HK-2 (cell line): ENCODE results near the gene ZDHHC13.

Source experiments
- DNase-seq: peaks from one replicate; pipeline ENCODE4 v3.0.0-alpha.2; 2018; ENCODE audit not compliant: unreplicated experiment

The ZDHHC13 gene

GRCh38 chr11:19116971-19117759 lies at the start of gene ZDHHC13:
Gene ZDHHC13 (plus strand): TSS chr11:19117168. CDS start chr11:19117250, 82 bp downstream.
- DNase-seq, result peak; percentile 94

GRCh38 chr11:19071255-19071654 lies 45.7 kb upstream of the ZDHHC13 start:
- peak; percentile 55 for DNase-seq

GRCh38 chr11:19072464-19072863 lies 44.5 kb upstream of the ZDHHC13 start:
- no peak for DNase-seq

DNA sequence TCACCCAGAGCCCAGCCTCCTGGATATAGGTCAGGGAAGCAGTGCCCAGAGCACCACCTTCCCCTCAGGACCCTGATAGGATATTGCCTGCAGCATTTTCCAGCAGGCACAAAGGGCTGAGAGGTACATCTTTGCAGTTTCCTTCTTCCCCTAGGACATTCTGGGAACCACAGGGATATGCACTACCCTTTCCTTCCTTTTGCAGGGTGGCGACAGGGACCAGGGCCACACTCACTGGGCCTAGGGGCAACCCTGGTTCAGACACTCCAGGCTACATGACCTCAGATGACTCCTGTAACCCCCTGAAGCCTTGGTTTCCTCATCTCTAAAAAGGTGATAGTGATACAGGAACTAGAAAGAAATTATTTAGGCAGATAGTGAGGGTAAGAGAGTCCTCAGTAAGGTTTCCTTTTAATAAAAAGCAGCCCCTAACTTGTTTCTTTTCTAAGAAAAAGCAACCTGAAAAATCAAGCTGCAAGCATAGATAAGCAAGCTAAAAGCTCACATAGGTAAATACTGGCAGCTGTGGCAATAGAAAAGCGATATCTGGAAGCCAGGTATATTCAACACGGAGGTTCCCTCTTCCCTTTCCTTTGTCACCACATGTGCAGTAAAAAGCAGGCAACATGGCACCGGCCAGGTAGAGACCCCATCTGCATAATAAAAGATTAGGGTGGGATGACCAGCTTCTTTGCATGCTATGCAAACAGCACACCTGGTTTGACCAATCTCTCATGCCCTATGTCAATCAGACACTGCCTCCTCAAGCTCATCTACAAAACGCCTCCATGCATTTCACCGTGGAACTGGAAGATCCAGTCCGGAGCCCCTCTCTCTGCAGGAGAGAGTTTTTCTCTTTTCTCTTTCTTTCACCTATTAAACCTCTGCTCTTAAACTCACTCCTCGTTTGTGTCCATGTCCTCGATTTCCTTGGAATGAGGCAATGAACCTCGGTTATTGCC lies 43.2 kb upstream of the ZDHHC13 start:
- DNase-seq, result no peak

DNA sequence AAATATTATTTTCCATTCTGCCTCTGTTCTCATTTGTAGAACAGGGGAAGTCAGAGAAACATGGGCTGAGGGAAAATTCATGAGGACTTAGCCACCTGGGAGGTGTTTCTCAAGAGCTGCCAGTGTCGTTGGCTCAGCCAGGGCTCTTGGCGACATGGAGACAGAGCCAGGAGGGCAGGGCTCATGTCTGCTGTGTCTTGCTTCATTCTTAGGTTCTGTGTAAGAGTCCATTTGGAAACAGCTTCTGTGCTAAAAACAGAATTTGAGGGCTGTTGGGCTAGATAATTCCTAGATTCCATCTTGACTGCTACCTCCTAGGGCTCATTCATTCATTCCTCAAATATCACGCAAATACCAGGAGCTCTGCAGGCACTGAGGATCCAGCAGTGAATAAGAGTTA lies 41.3 kb upstream of the ZDHHC13 start:
- DNase-seq, result no peak

GRCh38 chr11:19076744-19077589 lies 40.0 kb upstream of the ZDHHC13 start:
- DNase-seq, result peak; percentile 61

- no peak for DNase-seq
These were observed 39.0 kb upstream of the ZDHHC13 start for GRCh38 chr11:19077965-19078364.

- no peak for DNase-seq
These were observed 37.1 kb upstream of the ZDHHC13 start for GRCh38 chr11:19079643-19080440.

DNA sequence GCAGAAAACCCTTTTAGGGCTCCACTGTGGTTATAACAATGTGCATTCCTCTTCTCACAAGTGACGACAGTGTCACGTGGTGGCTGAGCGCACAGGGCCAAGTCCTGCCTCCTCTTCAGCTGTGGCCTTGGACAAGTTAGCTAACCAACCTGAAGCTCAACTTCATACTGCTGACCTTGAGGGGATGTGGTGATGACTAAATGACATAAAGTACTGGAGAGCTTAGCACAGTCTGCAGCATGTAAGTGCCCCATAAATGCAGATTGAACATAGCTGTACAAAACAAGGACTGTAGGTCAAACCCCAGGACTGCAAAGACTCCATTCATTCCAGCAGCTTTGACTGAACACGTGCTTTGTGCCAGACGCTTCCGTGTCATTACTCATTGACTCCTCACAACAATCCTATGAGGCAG lies 36.4 kb upstream of the ZDHHC13 start:
- DNase-seq, result no peak

GRCh38 chr11:19083166-19083565 lies 33.8 kb upstream of the ZDHHC13 start:
- DNase-seq, result no peak

DNA sequence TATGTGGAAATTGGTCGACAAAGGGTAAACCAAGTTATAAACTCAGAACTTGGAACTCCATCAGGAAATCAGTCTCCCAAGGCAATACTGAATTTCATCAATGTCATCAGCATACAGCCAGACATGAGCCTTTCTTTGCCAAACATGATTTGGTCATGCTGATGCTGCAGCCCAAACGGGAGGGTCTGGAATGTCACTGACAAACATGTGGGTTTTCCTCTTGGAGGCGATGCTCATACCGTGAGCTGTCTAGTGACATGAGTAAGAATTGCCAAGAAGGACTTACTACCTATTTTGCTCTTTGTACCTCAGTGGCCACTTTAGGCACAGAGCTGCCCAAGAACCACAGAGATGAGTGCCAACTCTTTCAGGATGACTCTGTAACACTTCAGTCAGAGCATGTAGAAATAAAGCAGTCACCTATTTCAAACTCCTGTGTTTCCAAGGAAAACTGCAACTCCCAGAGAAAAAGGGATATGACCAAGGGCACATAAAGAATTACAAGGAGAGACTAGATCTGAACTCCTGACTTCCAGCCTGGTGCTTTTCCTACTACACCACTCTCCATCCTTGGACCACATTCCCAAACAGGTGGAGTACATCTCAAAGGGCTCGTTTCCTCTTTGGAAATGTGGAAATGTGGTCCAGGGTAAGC lies 32.2 kb upstream of the ZDHHC13 start:
- DNase-seq, result no peak

- no peak for DNase-seq
These were observed 29.3 kb upstream of the ZDHHC13 start for GRCh38 chr11:19087658-19088057.

GRCh38 chr11:19088791-19089190 lies 28.2 kb upstream of the ZDHHC13 start:
- no peak for DNase-seq

- DNase-seq, result no peak
These were observed 27.5 kb upstream of the ZDHHC13 start for GRCh38 chr11:19089421-19089820.

DNA sequence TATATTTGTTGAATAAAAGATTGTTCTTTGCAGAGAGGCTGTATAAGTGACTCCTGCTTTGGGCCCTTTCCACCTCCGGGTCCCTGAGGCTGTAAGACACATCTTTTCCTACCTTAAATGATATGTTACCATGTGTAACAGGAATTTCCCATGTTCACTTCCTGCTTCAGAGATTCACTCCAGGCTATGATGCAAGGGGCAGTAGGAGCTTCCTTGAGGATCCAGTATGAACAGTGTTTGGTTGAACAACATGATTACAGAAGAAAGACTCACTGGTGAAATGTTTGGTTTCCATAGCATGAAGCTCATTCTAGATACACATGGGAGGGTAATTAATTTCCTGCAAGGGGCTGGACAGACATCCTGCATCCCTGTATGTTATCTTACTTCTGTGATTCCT lies 25.6 kb upstream of the ZDHHC13 start:
- no peak for DNase-seq

GRCh38 chr11:19092342-19092741 lies 24.6 kb upstream of the ZDHHC13 start:
- no peak for DNase-seq

- DNase-seq, result no peak
These were observed 24.1 kb upstream of the ZDHHC13 start for GRCh38 chr11:19092850-19093249.

- no peak for DNase-seq
These were observed 23.0 kb upstream of the ZDHHC13 start for GRCh38 chr11:19093976-19094375.

GRCh38 chr11:19094859-19095258 lies 22.1 kb upstream of the ZDHHC13 start:
- no peak for DNase-seq

- no peak for DNase-seq
These were observed 17.9 kb upstream of the ZDHHC13 start for GRCh38 chr11:19099093-19099492.
